ENCODE results near the gene IPCEF1.
"Not testable (repeated sequence)": the region's sequence is repeated elsewhere in the genome, so short reads cannot be mapped to it uniquely, and the experiment has no call there.

The IPCEF1 gene

DNA sequence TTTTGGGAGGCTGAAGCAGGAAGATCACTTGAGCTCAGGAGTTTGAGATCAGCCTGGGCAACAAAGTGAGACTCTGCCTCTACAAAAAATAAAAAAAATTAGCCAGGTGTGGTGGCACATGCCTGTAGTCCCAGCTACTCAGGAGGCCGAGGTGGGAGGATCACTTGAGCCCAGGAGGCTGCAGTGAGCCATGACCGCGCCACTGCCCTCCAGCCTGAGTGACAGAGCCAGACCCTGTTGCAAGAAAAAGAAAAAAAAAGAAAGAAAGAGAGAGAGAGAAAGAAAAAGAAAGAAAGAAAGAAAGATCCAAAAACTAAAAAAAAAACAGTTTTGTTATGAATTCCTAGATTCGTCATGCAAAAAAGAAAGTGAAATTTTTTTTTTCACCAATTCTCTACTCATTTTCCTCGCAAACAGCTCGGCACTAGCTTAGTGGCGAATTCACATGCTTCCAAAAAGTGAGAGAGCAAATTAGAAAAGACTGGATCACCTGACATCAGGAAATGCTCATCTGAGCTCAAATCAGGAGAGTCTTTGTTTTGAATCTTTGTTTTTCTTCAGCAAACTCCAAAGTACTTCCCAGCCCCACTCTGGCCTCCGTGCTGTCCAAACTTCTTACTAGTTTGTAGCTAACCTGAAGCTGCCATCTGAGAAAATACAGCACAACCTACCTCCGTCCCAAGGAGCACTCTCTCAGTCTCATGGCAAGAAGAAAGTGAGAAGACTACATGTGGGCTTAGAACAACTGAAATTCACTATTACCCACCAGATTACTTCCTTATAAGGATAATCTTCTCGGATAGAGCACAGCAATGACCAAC, 27.0 kb downstream of the IPCEF1 start:
- DNase-seq, result no peak

DNA sequence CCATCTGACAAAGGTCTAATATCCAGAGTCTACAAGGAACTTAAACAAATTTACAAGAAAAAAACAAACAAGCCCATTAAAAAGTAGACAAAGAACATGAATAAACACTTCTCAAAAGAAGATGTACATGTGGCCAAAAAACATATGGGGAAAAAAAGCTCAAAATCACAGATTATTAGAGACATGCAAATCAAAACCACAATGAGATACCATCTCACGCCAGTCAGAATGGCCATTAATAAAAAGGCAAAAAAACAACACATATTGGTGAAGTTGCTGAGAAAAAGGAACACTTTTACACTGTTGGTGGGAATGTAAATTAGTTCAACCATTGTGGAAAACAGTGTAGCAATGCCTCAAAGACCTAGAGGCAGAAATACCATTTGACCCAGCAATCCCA, 29.3 kb downstream of the IPCEF1 start:
- not testable (repeated sequence) for DNase-seq

DNA sequence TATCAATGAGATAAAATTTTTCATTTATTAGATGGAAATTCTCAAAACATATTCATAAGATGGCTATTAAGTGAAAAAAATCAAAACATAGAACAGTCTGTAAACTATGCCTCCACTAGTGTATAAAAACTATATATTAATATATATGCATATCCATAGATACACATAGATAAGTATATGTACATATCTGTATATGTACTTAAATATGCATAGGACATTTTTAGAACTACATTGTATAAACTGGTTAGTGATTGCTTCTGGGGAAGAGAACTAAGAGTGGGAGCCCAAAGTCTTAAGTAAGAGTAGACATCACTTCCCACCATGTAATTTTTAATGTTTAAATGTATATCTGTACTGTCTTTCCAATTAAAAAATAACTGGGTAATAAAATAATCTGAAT, 31.5 kb downstream of the IPCEF1 start:
- DNase-seq, result no peak

DNA sequence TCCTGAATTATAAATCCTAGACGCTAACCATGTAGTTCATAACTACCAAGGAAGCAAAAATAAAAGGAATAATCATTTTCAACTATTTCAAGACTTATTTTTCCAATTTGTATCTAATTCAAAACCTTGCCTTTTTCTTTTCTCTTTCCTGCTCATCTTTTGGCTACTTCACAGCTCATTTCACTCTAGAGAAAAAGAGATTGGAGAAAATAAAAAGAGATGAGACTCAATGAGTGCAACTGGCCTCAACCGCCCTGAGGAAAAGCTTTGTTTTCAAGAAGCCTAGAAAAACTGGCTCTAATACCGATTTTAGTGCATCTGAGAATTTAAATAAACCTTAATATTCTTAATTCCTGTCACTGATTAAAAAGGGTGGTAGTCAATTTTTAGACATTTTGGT, 36.4 kb downstream of the IPCEF1 start:
- DNase-seq, result no peak

DNA sequence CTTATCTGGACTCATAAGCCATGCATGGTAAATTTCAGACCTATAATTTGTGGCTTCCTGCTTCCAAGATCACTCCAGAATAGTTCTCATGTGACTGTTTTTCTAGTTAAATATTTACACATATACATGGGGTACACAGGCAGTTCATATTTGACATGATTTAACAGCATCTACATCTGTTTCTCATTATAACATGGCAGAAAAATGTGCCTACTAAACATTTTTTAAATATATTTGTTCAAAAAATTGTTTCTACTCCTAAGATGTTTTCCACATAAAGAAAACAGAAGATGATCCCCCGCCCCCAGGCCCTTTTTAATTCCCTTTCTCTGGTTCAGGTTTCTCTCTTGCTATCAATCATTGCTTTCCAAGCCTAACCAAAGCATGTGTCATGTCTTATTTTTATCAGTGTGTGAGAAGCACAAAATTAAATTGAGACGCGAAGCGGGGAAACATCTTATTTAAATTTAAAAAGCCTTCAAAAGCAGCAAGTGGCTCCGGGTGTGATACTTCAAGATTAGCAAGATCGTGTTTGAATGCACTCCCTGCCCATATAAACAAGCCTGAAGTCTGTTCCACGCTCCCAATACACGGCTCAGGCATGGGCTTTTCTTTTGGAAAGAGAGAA, 37.3 kb downstream of the IPCEF1 start:
- DNase-seq, result no peak

DNA sequence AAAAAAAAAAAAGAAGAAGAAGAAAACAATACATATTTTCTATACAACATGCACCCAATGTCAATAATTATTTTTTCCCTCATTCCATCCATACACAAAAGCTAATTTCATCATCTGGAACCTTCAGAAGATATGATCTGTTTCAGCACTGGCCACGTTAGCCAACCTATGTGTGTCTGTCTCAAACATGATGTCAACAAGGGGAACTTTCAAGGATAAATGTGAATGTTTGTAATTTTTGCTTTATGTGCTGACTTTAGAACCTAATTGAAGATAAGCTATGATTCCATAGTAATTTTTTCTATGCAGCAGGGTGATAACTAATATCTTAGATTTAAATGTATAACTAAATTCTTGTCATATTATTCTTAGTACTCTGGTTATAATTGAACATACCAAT, 37.9 kb downstream of the IPCEF1 start:
- DNase-seq, result no peak

DNA sequence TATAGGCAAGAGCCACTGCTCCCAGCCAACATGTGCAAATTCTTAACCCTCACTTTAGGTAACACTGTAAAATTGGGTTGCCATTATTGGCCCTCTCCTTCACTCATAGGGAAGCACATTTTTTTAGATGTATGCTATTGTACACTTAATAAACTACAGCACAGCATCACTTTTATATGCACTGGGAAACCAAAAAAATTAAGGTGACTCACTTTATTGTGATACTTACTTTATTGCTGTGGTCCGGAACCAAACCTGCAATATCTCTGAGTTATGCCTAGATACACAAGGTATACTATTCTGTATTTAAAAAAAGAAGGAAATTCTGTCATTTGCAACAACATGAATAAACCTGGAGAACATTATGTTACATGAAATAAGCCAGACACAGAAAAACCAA, 40.5 kb downstream of the IPCEF1 start:
- no peak for DNase-seq

DNA sequence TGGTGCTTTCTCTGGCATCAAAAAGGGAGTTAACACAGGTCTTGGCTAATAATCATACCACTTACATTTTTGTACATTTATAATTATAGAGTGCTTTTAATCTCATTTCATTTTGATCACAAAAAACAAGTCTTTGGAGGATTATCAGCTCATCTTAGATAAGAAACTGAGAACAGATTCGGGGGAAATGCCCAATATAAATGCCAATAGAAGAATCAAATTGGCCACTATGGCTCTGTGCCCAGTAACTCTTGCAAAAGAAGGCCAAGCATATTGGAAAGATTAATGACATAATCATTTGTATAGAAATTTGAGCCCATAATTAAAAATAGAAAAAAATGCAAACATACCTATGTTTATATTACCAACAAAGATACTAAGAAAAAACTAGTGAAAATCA, 42.5 kb downstream of the IPCEF1 start:
- DNase-seq, result no peak

DNA sequence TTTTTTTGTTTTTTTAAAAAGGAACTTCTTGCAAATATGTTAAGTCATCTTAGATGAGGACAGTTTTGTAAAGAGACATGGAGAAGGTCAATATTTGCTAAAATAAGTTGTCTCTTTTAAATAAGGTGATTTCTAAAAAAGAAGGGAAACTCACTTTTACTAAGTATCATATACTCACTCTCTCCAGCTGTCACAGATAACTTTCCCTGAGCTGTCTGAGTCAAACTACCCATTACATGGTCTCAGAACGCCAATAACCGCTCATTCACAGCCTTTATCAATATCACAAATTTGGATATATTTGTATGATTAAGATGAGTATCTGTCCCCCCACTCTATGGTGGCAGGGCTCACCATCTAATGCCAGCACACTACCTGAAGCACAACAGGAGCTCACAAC, 47.6 kb downstream of the IPCEF1 start:
- no peak for DNase-seq

DNA sequence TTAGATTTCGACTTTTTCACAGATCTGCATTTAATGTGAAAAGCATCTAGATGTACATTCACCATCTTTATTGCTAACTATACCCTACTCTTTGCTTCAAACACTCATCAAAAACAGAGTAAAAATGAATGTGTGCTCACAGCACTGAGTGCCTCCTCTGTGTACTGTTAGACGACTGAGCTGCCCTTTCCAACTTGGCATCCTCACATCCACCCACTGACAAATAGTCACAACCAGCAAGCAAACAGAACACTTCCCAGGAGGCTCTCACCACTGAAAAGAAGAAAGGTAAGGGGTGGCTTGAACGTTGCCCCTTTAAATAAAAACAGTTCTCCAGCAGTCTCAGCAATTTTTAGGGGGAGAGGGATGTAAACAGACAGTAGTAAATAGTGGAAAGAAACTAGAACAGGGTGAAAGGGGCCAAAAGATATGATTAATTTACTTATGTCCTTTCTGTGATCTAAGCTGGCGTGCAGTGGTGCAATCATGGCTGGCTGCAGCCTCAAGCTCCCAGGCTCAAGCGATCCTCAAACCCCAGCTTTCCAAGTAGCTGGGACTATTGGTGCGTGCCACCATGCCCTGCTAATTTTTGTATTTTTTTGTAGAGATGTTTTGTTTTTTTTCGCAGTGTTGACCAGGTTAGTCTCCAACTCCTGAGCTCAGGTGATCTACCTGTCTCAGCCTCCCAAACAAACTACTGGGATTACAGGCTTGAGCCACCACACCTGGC, 48.7 kb downstream of the IPCEF1 start:
- DNase-seq, result no peak

DNA sequence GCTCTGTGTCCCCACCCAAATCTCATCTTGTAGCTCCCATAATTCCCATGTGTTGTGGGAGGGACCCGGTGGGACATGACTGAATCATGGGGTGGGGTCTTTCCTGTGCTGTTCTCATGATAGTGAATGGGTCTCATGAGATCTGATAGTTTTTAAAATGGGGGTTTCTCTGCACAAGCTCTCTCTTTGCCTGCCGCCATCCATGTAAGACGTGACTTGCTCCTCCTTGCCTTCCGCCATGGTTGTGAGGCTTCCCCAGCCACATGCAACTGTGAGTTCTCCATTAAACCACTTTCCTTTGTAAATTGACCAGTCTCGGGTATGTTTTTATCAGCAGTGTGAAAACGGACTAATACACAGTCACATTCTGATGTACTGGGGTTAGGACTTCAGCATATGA, 49.5 kb downstream of the IPCEF1 start:
- DNase-seq, result not testable (repeated sequence)

DNA sequence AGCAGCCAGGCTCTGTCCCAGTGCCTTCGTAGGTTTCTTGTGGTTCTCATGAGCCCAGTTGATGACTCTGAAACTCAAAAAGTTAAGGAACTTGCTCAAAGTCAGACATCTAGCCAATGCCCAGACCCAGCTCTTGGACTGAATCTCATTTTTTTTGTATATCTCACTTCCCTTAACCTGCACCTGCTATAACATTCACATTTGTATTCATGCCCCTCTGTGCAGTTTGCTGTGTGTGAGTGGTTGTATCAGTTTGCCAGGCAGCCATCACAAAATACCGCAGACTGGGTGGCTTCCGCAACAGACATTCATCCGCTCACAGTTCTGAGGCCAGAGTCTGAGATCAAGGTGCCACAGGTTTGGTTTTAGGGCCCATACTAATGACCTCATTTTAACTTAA, 49.9 kb downstream of the IPCEF1 start:
- DNase-seq, result no peak

DNA sequence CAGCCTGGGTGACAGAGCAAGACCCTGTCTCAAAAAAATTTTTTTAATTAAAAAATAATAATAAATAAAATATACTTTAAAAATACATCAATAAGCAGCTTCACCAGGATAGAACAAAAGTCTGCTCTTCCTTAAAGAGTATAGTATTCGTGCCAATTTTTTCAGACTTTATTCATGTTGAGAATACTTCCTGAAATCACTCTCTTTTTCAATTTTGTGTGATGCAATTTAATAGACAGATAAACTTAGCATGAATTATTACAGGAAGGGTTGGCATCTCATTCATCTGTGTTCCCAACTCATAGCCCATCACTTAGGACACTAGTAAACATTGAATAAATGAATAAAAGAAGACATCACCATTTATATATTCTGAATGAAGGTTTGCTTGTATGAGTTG, 52.4 kb downstream of the IPCEF1 start:
- peak; percentile 60 for DNase-seq

DNA sequence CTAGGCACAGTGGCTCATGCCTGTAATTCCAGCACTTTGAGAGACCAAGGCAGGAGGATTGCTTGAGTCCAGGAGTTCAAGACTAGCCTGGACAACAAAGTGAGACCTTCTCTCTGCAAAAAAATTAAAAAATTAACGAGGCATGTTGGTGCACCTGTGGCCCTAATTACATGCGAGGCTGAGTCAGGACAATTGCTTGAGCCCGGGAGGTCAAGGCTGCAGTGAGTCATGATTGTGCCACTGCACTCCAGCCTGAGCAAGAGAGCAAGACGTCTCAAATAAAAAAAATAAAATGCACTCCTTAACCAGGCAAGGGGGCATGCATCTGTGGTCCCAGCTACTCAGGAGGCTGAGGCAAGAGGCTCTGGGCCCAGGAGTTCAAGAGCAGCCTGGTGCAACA, 53.0 kb downstream of the IPCEF1 start:
- DNase-seq, result peak; percentile 32

DNA sequence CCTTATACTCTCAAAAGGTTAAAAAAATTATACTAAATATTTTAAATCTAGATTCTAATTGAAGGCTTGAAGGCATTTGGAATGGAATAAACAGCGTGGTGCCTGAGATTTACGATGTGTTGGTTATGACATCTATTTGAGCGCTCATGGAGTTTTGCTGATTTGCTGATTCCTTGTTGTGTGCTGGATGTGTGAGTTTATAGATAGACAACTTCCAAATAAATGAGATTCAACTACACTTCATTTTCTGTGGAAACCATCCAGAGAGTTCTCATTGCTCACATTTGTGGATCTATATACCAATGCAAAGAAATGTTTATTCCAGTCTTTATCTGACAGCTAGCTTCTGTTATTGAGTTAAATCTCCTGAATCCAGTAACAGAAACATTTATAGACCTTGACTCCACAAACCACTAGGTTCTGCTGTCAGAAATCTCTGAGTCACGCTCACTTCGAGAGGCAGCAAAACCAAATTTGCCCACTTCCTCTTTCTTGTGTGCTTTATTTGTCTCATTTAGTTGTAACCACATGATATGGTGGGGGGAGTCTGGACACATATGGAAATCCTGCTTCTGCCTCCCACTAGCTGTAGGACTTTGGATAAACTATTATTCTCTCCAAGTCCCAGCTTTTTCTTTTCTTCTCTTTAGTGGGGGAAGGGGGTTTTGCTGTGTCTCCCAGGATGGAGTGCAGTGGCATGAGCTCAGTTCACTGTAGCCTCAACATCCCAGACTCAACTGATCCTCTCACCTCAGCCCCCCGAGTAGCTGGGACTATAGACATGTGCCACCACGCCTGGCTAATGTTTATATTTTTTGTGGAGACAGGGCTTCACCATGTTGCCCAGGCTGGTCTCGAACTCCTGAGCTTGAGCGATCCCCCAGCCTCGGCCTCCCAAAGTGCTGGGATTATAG, 54.5 kb downstream of the IPCEF1 start:
- peak; percentile 94 for DNase-seq

DNA sequence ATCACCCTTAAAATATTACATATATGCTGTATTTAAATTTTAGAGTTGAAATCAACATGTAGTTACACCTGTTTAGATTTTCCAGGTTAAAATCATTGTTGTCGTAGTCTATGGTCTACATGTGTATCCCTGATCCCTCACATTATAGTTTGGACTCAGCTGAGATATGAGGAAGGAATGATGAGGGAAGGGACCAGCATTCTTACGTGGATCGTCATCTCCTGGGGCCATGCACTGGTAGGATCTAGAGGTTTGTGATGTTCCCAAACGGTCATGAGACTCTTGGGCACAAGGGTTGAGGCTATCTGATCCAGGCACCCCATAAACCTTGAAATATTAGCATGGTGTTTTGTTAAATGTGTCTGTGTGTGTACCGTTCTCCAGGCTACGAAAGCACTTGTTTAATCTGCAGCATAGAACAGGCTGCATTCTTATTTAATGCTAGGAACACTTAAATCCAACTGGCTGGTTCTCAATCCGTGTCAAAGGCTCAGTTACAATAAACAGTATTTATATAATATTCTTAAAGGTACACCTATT, 55.4 kb downstream of the IPCEF1 start:
- DNase-seq, result no peak

DNA sequence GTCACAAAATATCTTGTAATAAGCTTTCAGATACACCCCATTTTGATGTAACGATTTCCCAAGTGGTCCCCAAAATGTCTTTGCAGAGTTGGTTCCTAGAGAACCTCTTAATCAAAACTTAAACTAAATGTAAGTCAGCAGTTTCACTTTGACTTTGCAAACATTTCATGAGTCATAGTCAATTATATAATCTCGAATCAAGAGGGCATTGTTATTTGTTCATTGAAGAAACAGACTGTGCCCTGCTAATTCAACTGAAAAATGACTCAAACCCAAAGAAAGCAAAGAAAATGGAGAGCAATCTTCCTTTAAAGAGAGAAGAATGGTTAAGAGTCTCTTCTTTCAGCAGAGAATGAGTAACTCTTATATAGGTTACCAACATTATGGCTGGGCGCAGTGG, 58.3 kb downstream of the IPCEF1 start:
- DNase-seq, result peak; percentile 64

DNA sequence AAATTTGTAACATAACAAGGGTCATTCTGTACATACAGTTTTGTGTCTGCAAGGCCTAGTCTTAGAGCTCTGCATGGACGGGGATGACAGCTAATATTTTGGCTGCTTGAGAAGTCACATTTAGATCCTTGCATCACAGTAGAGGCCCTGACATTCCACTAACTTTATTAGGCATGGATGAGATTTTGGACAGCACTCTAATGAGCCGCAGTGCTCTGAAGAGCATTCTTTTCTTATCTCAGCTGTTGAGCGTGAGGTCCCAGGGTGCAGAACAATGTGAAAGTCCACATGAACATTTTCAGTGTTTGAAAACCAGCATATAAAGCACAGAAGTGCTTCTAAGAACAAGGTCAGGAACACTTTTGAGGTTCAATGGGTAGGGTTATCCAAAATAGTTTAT, 58.9 kb downstream of the IPCEF1 start:
- DNase-seq, result no peak

DNA sequence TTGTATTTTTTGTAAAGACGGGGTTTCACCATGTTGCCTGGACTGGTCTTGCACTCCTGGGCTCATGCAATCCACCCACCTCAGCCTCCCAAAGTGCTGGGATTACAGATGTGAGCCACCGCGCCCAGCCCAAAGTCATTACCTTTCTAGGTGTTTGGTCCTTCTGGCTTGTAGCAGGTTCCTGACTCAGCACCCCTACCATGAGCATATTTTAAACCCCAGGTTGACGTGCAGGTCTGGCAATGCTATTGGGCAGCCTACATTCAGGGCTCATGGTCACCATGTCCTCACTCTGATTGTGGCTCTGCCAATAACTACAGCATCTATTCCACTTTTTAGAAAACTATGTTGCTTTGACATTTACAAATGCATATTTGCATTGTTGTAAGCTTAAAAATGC, 59.4 kb downstream of the IPCEF1 start:
- DNase-seq, result no peak

DNA sequence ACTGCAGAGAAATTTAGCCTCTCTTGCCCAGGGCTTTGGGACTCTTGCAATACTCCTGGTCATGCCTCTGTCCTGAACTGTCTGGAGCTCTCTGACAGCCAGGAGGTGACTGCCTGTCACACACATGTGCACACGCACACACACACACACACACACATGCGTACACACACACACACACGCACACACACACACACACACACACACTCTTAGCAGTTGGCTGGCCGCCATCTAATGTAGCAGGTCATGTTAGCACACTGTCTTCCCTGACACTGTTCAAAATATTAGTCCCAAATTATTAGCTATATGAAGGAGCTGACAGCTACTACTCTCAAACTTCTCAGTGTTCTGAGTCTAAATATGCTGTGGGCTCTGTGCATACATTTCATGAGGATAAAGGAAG, 60.9 kb downstream of the IPCEF1 start:
- no peak for DNase-seq

DNA sequence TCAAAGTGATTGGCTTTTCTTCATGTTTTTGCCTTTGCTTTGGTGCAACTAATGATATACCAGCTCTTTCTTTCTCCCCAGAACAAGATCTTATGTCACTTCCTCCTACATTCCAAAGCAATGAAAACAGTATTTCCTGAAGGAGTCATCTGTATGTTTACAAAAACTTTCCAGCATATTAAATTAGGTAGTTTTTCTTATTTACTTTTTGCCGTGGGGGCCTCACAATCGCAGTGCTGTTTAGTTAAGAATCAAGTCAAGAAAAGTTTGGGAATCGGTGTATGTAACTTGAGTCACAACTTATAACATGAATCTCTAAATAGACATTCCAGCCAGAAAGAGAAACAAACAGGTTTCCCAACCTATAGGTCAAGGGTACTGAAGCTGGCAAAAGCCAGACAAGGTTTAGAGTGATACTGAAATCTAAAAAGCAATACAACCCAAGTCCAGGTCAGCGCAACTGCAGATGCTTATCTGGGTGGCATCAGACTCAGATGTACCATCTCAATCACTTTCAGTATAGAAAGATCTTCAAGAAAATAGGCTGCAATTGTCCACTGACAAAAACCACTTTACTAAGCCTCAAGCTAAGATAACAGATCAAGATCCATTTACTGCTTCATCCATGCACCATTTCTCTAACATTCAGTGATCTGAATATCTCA, 63.6 kb downstream of the IPCEF1 start:
- peak; percentile 23 for DNase-seq

DNA sequence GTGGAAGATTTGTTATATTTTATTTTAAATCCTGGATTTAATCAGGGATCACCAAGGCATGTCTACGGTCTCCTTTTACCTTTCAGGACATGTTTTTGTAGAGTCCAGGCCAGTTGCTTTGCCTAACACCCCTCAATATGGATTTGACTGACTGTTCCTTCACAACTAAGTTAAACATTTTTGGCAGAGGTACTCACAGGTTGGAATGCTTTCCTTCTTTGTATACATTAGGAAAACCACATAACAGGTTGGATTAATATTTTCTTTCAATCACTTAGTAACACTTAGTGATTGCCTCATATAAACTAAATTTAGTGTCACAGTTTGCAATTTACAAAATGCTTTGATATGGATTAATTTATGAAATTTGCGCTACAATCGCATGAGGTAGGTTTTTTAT, 64.5 kb downstream of the IPCEF1 start:
- no peak for DNase-seq
